H1 (cell line): ENCODE measurements around the gene TKTL2. TPM values are rescaled to one million over a fixed set of nuclear protein-coding genes. Genes with fewer than 3 reads are reported as not detected.

ENCODE experiments used
- CTCF ChIA-PET: fragments of 300-600 bp; sonication (Branson Sonifier 250); formaldehyde crosslinking; loops from one replicate; lab custom pipeline; 2021; ENCODE audit not compliant: partially characterized antibody; lab: Charles Lee
- POLR2A ChIA-PET: fragments of 300-600 bp; sonication (Branson Sonifier 250); formaldehyde crosslinking; loops from one replicate; lab custom pipeline; 2021; ENCODE audit warnings: inconsistent platforms; ENCODE audit not compliant: partially characterized antibody; lab: Charles Lee
- DNase-seq, 2 experiments: peaks; one replicate each; pipeline versions ENCODE4 v3.0.0 to v3.0.0-alpha.2; 2010 to 2022; ENCODE audit warnings: low spot score in 2 of 2, low read depth in 1 of 2, mixed read lengths in 1 of 2
- FAIRE-seq: peaks from 2 replicates; lab custom pipeline; 2011; peaks lifted over from hg19 to GRCh38; lab: Jason Lieb, UNC
- H2AFZ ChIP-seq: 2 replicates; pipeline ENCODE4 v1.8.1; 2012; ENCODE audit warnings: low read length, inconsistent platforms
- H2AK5ac ChIP-seq: 2 replicates; pipeline ENCODE4 v1.6.1; 2013; ENCODE audit warnings: low read depth, low read length
- H2BK120ac ChIP-seq: replicated peaks from 2 replicates; pipeline ENCODE3; 2013; ENCODE audit warnings: low read depth, low read length, inconsistent platforms
- H2BK12ac ChIP-seq: 2 replicates; pipeline ENCODE4 v1.6.1; 2013; ENCODE audit warnings: low read depth, low read length
- H2BK15ac ChIP-seq: 2 replicates; pipeline ENCODE4 v1.6.1; 2013; ENCODE audit warnings: low read length
- H2BK20ac ChIP-seq: 2 replicates; pipeline ENCODE4 v1.6.1; 2013; ENCODE audit warnings: low read length
- H2BK5ac ChIP-seq: 2 replicates; pipeline ENCODE4 v1.6.1; 2013; ENCODE audit warnings: low read depth, low read length
- H3K14ac ChIP-seq: 2 replicates; pipeline ENCODE4 v1.6.1; 2013; ENCODE audit warnings: inconsistent platforms; ENCODE audit not compliant: insufficient read length
- H3K18ac ChIP-seq: 2 replicates; pipeline ENCODE4 v1.6.1; 2013; ENCODE audit warnings: low read length; ENCODE audit errors: extremely low read depth
- H3K23ac ChIP-seq: 2 replicates; pipeline ENCODE4 v1.6.1; 2013; ENCODE audit warnings: inconsistent platforms; ENCODE audit not compliant: insufficient read length
- H3K23me2 ChIP-seq: 2 replicates; pipeline ENCODE4 v1.6.1; 2013; ENCODE audit warnings: low read depth, low read length
- H3K27ac ChIP-seq: 2 replicates; pipeline ENCODE4 v1.6.1; 2011; ENCODE audit warnings: low read depth, low read length, inconsistent platforms
- H3K27me3 ChIP-seq, 4 experiments: replicated peaks in 1 of 4; 1 replicate in 1 of 4; 2 replicates in 3 of 4; pipeline versions ENCODE4 v1.6.1 to v1.8.1; 2011 to 2013; ENCODE audit warnings: low read length in 3 of 4, mild to moderate bottlenecking in 3 of 4, inconsistent platforms in 2 of 4, mixed read lengths in 2 of 4, moderate library complexity in 1 of 4; ENCODE audit not compliant: control insufficient read depth in 3 of 4, insufficient read depth in 3 of 4; ENCODE audit errors: extremely low read depth in 1 of 4
- H3K36me3 ChIP-seq, 4 experiments: 2 replicates each; pipeline versions ENCODE4 v1.6.1 to v1.8.1; 2011 to 2013; ENCODE audit warnings: mild to moderate bottlenecking in 4 of 4, low read length in 3 of 4, moderate library complexity in 2 of 4, control low read depth in 1 of 4, inconsistent platforms in 1 of 4; ENCODE audit not compliant: insufficient read depth in 4 of 4, control insufficient read depth in 2 of 4
- H3K4ac ChIP-seq: replicated peaks from 2 replicates; pipeline ENCODE3; 2013; ENCODE audit warnings: low read length, low read depth, mixed read lengths, inconsistent platforms; ENCODE audit not compliant: insufficient read length
- H3K4me1 ChIP-seq, 4 experiments: replicated peaks in 1 of 4; 1 replicate in 1 of 4; 2 replicates in 3 of 4; pipeline versions ENCODE4 v1.6.1 to v1.8.1; 2011 to 2013; ENCODE audit warnings: low read length in 3 of 4, inconsistent platforms in 2 of 4, mixed read lengths in 1 of 4; ENCODE audit not compliant: insufficient read depth in 4 of 4, control insufficient read depth in 3 of 4
- H3K4me2 ChIP-seq, 2 experiments: 2 replicates each; pipeline versions ENCODE4 v1.6.1 to v1.8.1; 2011 to 2013; ENCODE audit warnings: low read depth in 2 of 2, low read length in 2 of 2, control low read depth in 1 of 2, inconsistent platforms in 1 of 2, mild to moderate bottlenecking in 1 of 2; ENCODE audit not compliant: insufficient read depth in 1 of 2
- H3K4me3 ChIP-seq, 4 experiments: fragments of 200-600, 300-600 bp in 1 of 4; sonication (generic), shearing (Covaris generic), sonication (Bioruptor Twin) in 1 of 4; 2 replicates each; pipeline versions ENCODE4 v1.5.1 to v1.8.1; 2011 to 2016; ENCODE audit warnings: low read length in 4 of 4, low read depth in 3 of 4, control low read depth in 2 of 4, inconsistent platforms in 2 of 4, mild to moderate bottlenecking in 2 of 4, mixed read lengths in 1 of 4, moderate library complexity in 1 of 4; ENCODE audit not compliant: insufficient read depth in 2 of 4; ENCODE audit errors: extremely low read depth in 1 of 4
- H3K56ac ChIP-seq: replicated peaks from 2 replicates; pipeline ENCODE3; 2013; ENCODE audit warnings: low read depth, mild to moderate bottlenecking, mixed read lengths, low read length, inconsistent platforms; ENCODE audit not compliant: insufficient read length
- H3K79me1 ChIP-seq: 2 replicates; pipeline ENCODE4 v1.6.1; 2013; ENCODE audit warnings: low read depth, low read length, control low read depth
- H3K79me2 ChIP-seq, 2 experiments: 2 replicates each; pipeline versions ENCODE4 v1.6.1 to v1.8.1; 2012 to 2013; ENCODE audit warnings: low read length in 2 of 2, mild to moderate bottlenecking in 2 of 2, inconsistent platforms in 1 of 2; ENCODE audit not compliant: insufficient read depth in 2 of 2, control insufficient read depth in 1 of 2
- H3K9ac ChIP-seq, 4 experiments: replicated peaks in 1 of 4; 1 replicate in 1 of 4; 2 replicates in 3 of 4; pipeline versions ENCODE4 v1.6.1 to v1.8.1; 2011 to 2013; ENCODE audit warnings: low read depth in 3 of 4, low read length in 3 of 4, control low read depth in 2 of 4, mild to moderate bottlenecking in 2 of 4, moderate library complexity in 2 of 4, inconsistent platforms in 1 of 4; ENCODE audit errors: extremely low read depth in 1 of 4
- H3K9me3 ChIP-seq, 2 experiments: 2 replicates each; pipeline versions ENCODE4 v1.6.1 to v1.8.1; 2012 to 2013; ENCODE audit warnings: mild to moderate bottlenecking in 2 of 2, moderate library complexity in 2 of 2, control low read depth in 1 of 2, inconsistent platforms in 1 of 2, low read depth in 1 of 2, low read length in 1 of 2, mixed read lengths in 1 of 2; ENCODE audit not compliant: insufficient read depth in 2 of 2
- H4K20me1 ChIP-seq, 2 experiments: replicated peaks in 1 of 2; 2 replicates each; pipeline versions ENCODE3 to v1.8.1; 2011 to 2013; ENCODE audit warnings: inconsistent platforms in 2 of 2, low read length in 2 of 2, mild to moderate bottlenecking in 1 of 2; ENCODE audit not compliant: insufficient read depth in 2 of 2, control insufficient read depth in 1 of 2
- H4K5ac ChIP-seq: 2 replicates; pipeline ENCODE4 v1.6.1; 2013; ENCODE audit warnings: low read length, low read depth, mixed read lengths, inconsistent platforms; ENCODE audit not compliant: insufficient read length
- H4K8ac ChIP-seq: 2 replicates; pipeline ENCODE4 v1.8.0; 2013; ENCODE audit warnings: mild to moderate bottlenecking, moderate library complexity, low read length, inconsistent platforms; ENCODE audit not compliant: insufficient read depth; ENCODE audit errors: extremely low read depth
- H4K91ac ChIP-seq: replicated peaks from 2 replicates; pipeline ENCODE3; 2013; ENCODE audit warnings: low read length, mixed read lengths, inconsistent platforms; ENCODE audit not compliant: insufficient read length
- POU5F1 ChIP-seq: IDR thresholded peaks from 2 replicates; pipeline ENCODE4 v1.6.1; 2011; ENCODE audit warnings: low read depth, mild to moderate bottlenecking, low read length, moderate library complexity
- WGBS, 2 experiments: shearing (Covaris generic) in 1 of 2; methylation state at CpG; one replicate each; pipeline versions ENCODE4 v1.1.6 to v1.1.7; 2013 to 2015; ENCODE audit warnings: low lambda C conversion rate in 2 of 2, mixed read lengths in 2 of 2, inconsistent platforms in 1 of 2, low coverage in 1 of 2, missing lambda C conversion rate in 1 of 2; ENCODE audit not compliant: insufficient replicate concordance in 2 of 2, insufficient coverage in 1 of 2, insufficient read length in 1 of 2; ENCODE audit errors: extremely low coverage in 1 of 2, missing lambda C conversion rate in 1 of 2; 5-methylcytosine and 5-hydroxymethylcytosine counted together
- polyA plus RNA-seq, 7 experiments: library from polyadenylated mRNA; depleted of rRNA in 3 of 7; stranded (reverse) in 5 of 7; unstranded in 2 of 7; fragments of >200 nt in 5 of 7; fragments of 200-250 nt in 2 of 7; gene quantifications; 1 replicate in 5 of 7; 2 replicates in 1 of 7; 4 replicates in 1 of 7; pipeline versions ENCODE4 v1.2.1 to v1.2.3, GENCODE V29; 2011 to 2013; ENCODE audit warnings: missing spikeins in 2 of 7, mixed read lengths in 2 of 7
- total RNA-seq: library from RNA; stranded (reverse); fragmentation: NEBNext Ultra II Directional; extraction: Animal tissue kit (Norgen Biotek cat#: 25700); gene quantifications from 2 replicates; pipeline ENCODE4 v1.2.1, GENCODE V29; 2021

The TKTL2 gene
- total and polyA plus RNA-seq, 2 of the 8 experiments (the other 6 are each of a cell fraction or from before 2014, with no cell fraction given): not detected

- no peaks in the 10 kb centered on the region for H3K27me3 ChIP-seq
- no peak overlapping the region for H3K56ac ChIP-seq
- H4K8ac ChIP-seq: no peak overlapping the region
- peak overlapping the region; percentile 77 to 83 for H3K4me2 ChIP-seq
- DNase-seq (no peak), FAIRE-seq (no peak)
- H2AK5ac ChIP-seq: no peak overlapping the region
- no peak overlapping the region for H4K5ac ChIP-seq
- CTCF ChIA-PET: interaction anchor here (0.7 to 1.5 kb wide), 6 partner anchors 10 to 1855 kb away, joined by 3 to 6 read pairs (median 3); no protein-coding TSS in a partner anchor
- H2AFZ ChIP-seq: no peak overlapping the region
- no peak overlapping the region for H4K91ac ChIP-seq
- no peaks in the 10 kb centered on the region for H3K9me3 ChIP-seq
- no peak overlapping the region for H2BK15ac ChIP-seq
- no peak overlapping the region for H3K23ac ChIP-seq
- no peak overlapping the region for H3K27ac ChIP-seq
- peaks cover 27 to 62% of the 10 kb centered on the region in 2 experiments for H3K79me2 ChIP-seq
- 47% methylated on average over 1 of the region's 1 CpG; no CpG with 5 or more reads in 1 of the 2 experiments for WGBS, 2 experiments
- POLR2A ChIA-PET: interaction anchor here (0.6 to 3.6 kb wide), 4 partner anchors 10 to 45 kb away, joined by 3 to 38 read pairs (median 4); no protein-coding TSS in a partner anchor
- H2BK20ac ChIP-seq: no peak overlapping the region
- no peak overlapping the region for H2BK5ac ChIP-seq
- H3K4me3 ChIP-seq: peak overlapping the region; percentile 86 to 97 (median 89)
- H3K9ac ChIP-seq: peak overlapping the region in 1 of 4 experiments; percentile 3; a peak in 1 of 7 replicates
- no peak overlapping the region for H2BK120ac ChIP-seq
- H3K14ac ChIP-seq: no peak overlapping the region
- H3K36me3 ChIP-seq: peaks cover 0 to 4% (median 2%) of the 10 kb centered on the region in 4 experiments; a peak in 1 of 8 replicates
- no peaks in the 10 kb centered on the region for H3K79me1 ChIP-seq
- H4K20me1 ChIP-seq: no peaks in the 10 kb centered on the region
- H3K4ac ChIP-seq: no peak overlapping the region
- H2BK12ac ChIP-seq: no peak overlapping the region
- no peaks in the 10 kb centered on the region for H3K23me2 ChIP-seq
- 0 out of 7 replicates have a peak, but pooled peaks cover 0 to 3% (median 0%) of the 10 kb centered on the region in 4 experiments for H3K4me1 ChIP-seq
- H3K18ac ChIP-seq: no peak overlapping the region
- no peak for TF ChIP-seq POU5F1
Measured at GRCh38 chr4:163495900-163496299, 22.3 kb upstream of the TKTL2 start.
